ENCODE data around the gene CMSS1.

CMSS1 gene

GRCh38 chr3:100106531-100107141 is 289.0 kb downstream of the CMSS1 start:
- DNase-seq (ENCODE audit: low spot score): no peak

GRCh38 chr3:100107221-100107814 is 289.7 kb downstream of the CMSS1 start:
- no peak for DNase-seq (ENCODE audit: low spot score)

DNA sequence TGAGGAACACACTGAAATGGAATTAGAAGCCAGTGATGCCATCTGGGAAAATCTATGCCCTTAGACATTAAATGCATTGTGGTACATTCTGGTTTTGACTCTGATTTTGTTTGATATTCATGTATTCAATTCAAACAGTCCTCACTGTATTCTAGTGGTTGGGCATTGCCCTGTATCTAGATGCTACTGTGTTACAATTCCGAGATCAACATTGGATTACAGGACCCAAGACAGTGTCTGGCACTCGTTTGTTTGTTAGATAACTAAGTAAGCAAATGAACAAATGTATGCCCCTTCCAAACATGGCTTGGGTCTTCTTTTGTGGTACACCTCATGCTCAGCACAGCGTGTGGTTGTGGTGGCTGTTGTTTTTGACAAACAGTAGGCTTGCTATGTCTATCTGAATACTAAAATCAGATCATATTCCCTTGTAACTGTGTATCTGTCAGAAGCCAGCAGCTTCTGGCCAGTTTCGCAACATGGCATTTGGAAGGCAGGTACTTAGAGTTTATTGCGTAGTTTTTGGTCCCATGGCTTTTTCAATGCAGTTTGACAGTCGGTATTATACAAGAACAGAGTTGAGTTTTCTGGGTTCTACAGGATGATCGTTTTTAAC is 290.9 kb downstream of the CMSS1 start:
- no peak for DNase-seq (ENCODE audit: low spot score)

- no peak for DNase-seq (ENCODE audit: low spot score)
These were observed 292.5 kb downstream of the CMSS1 start for GRCh38 chr3:100110162-100110561.

DNA sequence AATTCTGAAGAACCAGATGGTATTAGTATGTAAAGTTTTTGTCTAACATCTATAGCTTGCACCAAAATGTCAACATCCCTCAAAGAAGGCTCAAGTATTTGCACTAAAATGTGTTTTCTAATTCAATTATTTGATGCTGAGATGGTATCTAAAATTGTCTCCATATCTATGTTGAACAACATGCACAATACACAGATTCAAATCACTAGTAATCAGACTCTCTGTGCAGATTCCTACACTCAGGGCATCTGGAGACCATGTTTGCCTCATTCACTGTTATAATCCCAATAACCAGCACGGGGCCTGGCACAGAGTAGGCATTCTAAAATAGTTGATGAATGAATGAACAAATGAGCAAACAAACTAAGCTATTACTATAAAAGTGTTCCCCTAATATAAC is 294.1 kb downstream of the CMSS1 start:
- no peak for DNase-seq (ENCODE audit: low spot score)

GRCh38 chr3:100113723-100114412 is 296.2 kb downstream of the CMSS1 start:
- DNase-seq (ENCODE audit: low spot score): no peak

GRCh38 chr3:100114413-100115030 is 296.9 kb downstream of the CMSS1 start, which contains the start of gene FILIP1L:
Gene FILIP1L (minus strand): TSS chr3:100114501.
- no peak for DNase-seq (ENCODE audit: low spot score)

DNA sequence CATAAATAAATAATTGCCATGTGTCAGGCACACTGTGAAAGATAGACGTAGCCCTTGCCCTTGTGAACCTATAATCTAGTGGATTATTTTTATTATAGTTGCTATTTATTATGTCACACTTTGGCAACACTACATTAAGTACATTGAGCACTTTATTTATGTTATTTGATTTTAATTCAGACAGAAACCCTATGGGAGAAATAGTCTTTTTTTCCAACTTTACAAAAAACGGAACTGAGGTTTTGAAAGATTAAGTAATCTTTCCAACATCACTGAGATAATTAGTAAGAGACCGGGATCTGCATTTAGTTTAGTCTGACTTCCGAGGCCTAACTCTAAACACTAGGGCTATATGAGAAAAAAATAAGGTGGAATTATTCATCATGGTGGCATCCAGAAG is 299.4 kb downstream of the CMSS1 start:
- no peak for DNase-seq (ENCODE audit: low spot score)

- no peak for DNase-seq (ENCODE audit: low spot score)
These were observed 302.4 kb downstream of the CMSS1 start for GRCh38 chr3:100120012-100120411.

DNA sequence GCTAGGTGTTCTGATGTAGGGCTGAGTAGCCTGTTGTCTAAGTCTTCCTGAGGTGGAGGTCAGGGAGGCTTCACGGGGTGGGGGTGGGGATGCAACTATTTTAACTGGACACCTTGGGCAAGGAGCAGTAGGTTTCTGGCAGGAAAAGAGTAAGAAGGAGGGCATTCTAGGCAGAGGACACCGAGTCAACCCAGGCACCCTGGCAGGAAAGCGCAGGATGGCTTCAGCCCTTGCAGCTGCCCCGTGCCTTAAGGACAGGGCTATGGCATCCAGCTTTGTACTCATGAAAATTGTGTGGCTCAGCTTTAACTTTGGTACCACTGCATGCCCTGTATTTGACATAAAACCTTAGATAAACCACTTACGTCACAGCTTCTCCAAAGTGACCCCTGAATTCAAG is 303.0 kb downstream of the CMSS1 start:
- DNase-seq (ENCODE audit: low spot score): no peak

- DNase-seq (ENCODE audit: low spot score): no peak
These were observed 304.7 kb downstream of the CMSS1 start for GRCh38 chr3:100122321-100122720.

GRCh38 chr3:100123112-100123511 is 305.4 kb downstream of the CMSS1 start:
- DNase-seq (ENCODE audit: low spot score): no peak

DNA sequence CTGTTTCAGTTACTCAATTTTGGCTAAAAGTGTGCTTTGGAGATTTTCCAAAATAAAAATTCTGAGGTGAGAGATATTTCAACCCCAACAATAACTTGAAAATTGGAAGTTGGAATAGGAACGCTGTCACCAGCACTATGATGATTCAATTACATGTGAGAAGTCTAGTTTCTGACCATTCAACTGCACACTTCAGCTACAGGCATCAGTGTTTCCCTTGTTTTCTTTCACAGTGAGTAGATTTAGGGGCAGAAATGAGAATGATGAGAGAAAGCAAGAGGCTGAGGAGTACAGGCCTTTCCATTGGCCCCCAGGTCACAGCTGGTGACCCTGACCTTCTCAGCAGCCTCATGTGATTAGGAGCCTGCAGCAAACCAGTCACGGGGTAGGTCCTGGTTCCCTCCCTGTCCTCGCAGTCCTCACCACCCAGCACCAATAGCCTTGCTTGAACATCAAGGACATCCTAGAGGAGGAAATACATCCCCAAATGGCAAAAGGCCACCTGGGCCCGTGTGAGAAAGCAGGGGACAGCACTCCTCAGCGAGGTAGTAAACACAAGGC is 306.6 kb downstream of the CMSS1 start:
- DNase-seq (ENCODE audit: low spot score): no peak

- DNase-seq (ENCODE audit: low spot score): no peak
These were observed 307.7 kb downstream of the CMSS1 start for GRCh38 chr3:100125161-100125938.

- no peak for DNase-seq (ENCODE audit: low spot score)
These were observed 310.1 kb downstream of the CMSS1 start for GRCh38 chr3:100127792-100128191.

GRCh38 chr3:100128565-100128964 is 310.9 kb downstream of the CMSS1 start:
- no peak for DNase-seq (ENCODE audit: low spot score)

DNA sequence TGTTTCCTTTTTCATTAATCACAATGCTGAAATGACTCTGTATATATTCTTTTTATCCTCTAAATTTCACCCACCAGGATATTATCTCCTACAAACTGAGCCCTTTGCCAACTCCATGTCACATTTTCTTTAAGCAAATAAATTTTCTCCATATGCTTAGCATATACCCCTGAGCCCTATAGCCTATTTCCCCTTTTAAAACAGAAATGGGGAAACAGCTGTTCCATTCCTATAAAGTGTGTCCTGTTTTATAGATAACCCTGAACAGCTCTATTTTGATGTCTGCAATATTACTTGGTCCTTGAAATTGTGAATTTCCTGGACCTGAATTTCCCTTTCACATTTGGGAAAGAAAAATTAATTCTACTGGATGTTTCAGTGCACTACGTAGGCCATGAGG is 312.3 kb downstream of the CMSS1 start:
- no peak for DNase-seq (ENCODE audit: low spot score)

GRCh38 chr3:100131241-100131640 is 313.6 kb downstream of the CMSS1 start:
- DNase-seq (ENCODE audit: low spot score): no peak

- no peak for DNase-seq (ENCODE audit: low spot score)
These were observed 319.3 kb downstream of the CMSS1 start for GRCh38 chr3:100136921-100137320.

- DNase-seq (ENCODE audit: low spot score): no peak
These were observed 323.3 kb downstream of the CMSS1 start for GRCh38 chr3:100140976-100141375.

DNA sequence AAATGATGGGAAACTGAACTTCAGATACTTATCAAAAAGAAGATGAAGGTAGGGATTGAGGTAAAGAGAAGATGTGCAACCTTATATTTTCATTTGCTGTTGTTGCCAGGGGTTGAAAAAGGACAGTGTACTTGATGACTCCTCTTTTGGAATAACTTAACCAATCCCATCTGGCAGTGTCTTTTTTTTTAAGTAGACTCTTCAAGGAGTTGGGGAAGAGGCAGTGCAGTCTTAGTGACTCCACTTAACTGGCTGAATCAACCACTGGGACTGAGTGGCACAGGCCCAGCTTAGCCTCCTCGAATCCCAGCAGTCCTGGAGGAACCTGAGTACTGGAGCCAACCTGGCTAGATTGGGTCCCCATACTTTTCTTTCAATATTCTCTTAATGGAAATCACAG is 323.9 kb downstream of the CMSS1 start:
- DNase-seq (ENCODE audit: low spot score): no peak

All from germinal center (tissue), 1 donor.